Stimulated activated CD4-positive, alpha-beta T cell treated with anti-CD3 and anti-CD28 coated beads, Interleukin-4, amount 100 ng/mL, for 48 hours (primary cell): Measurements from ENCODE around the gene ANKS1B.

Experiments
- DNase-seq, 2 donors: peaks; one replicate each; pipeline ENCODE4 v3.0.0-alpha.2; 2020; ENCODE audit warnings: low read depth in 2 of 2

ANKS1B gene

DNA sequence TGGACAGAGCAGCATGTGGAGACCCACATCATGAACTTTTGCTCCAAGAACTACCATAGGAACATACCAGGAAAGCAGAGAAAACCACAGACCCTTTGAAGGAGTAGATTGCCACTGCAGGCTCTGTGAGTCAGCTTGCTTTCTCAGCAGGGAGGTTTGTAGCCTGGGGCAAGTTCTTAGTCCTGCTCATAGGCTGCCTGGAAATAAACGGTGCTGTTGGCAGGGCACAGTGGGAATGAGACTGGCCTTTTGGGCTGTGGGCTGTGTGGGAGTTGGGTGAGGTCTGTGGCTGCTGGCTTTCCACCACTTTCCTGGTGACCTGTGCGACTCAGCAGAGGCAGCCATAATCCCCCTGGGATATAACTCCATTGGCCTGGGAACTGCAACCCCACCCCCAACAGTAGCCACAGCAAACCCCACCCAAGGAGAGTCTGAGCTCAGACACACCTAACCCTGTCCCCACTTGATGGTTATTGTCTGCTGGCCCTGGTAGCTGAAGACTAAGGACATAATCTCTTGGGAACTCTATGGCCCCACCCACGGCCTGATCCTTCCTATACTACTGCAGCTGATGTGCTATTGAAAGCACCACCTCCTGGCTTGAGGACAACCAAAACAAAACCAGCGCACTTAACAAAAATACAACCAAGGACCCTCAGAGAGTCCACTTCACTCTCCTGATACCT lies 529.2 kb downstream of the ANKS1B start:
- no peak for DNase-seq

DNA sequence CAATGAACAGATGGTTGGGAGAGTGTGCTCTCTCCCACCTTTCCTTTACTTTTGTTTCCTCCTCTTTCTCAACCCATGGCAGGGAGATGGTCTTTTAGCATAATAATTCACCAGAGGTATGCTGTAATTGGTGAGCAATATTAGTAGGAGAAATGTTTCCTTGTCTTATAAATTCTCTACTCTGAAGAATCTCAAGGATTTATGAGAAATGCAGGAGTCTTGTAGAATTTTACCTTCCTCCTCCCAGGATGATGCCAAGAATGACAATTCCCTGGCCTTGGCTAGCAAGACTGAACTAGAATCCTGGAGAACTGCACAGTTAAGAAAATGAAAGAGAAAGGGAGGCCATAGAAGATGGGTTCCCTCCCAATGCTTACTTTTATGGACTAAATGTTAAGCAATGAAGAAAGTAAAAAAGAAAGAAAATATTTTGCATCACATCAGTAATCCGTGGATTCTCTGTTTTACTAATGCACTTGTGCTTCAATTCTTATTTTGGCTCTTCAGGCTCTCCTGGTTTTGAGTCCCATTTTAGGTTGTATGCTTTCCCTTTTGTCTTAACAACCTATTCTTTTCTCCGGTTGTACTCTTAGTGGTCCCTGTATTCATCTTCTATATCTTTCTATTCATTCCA lies 530.1 kb downstream of the ANKS1B start:
- DNase-seq = no peak

DNA sequence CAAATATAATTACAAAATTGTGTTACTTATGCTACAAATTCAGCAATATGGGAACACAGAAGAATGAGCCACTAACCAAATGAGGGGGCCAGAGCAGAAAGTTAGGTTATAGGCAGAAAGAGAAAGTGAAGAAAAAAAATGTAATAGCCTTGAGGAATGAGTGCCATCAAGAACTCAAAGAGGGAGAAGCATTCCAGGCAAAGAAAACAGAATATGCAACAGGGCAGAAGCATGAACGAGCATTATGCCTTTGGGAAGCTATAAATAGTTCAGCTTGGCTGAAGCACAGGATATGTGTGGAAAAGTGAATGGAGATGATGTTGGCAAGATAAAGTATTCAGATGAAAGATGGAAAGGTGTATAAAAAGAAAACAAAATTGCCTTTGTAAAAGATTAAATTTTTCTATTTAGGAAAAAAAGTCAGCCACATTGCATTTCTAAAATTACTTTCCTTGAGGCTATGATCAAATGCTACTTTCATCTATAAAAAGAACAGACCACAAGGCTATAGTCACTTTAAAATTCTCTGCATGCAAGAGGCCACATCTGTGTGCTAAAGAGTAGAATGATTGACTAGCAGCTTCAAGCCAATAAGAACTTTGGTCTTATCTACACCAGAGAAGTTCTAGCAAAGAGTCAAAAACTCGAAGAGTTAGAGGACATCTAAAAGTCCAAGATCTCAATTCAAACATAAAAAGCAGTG lies 530.7 kb downstream of the ANKS1B start:
- DNase-seq = no peak

DNA sequence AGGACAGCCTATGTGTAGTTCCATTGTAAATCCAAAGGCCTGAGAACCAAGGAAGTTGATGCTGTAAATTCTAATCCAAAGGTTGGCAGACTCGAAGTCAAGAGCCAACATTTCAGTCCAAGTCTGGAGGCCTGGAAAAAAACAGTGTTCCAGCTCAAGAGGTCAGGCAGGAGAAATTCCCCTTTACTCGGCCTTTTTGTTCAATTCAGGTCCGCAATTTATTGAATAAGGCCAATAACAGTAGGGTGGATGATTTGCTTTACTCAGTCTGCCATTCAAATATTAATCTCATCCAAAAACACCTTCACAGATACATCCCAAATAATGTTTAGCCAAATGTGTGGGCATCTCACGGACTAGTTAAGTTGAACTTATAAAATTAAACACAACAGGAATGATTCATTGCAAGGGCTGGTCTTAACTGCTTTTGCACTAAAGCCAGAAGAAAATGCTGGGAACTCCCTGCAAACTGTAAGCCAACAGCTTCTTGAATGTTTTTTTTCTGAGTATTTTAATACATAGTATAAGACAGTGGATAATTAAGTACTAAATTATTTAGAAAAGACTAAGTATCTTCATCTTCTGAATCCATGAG lies 534.6 kb downstream of the ANKS1B start:
- no peak for DNase-seq

DNA sequence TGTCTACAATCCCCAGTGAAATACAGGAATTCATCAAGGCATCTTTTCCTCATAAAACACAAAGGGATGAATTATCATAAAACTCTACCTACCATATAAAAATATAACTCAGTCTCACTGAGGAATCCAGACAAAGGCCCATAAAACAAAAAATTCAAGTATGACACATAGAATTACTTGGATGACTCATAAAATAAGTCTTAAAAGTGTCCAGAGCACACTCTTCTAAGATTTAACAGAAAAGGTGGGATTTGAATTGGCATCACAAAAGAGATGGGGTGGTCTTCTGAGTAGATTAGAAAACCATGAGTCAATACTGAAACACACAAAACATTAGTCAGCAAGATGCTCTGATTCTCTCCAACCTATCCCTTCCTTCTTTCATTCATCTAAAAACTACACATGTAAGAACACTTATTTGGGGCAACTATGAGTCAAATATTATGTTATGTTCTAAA lies 539.8 kb downstream of the ANKS1B start:
- DNase-seq = no peak

DNA sequence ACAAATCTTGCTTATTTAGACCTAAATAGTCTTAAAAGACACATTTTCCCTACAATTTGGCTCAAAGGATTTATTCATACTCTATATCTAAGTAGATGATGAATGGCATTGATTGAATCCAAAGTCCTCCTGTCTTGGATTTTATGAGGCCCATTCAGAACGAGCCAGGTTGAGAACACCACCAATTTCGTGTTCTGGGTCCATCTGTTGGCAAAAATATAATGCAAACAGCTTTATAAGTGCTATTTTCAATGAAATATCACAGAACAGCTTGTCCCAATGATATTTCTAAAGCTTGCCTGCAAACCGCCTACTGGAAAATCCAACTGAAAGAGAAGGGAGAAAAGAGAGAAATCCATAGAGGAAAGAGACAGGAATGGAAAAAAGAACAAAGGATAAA lies 542.0 kb downstream of the ANKS1B start:
- DNase-seq = no peak

DNA sequence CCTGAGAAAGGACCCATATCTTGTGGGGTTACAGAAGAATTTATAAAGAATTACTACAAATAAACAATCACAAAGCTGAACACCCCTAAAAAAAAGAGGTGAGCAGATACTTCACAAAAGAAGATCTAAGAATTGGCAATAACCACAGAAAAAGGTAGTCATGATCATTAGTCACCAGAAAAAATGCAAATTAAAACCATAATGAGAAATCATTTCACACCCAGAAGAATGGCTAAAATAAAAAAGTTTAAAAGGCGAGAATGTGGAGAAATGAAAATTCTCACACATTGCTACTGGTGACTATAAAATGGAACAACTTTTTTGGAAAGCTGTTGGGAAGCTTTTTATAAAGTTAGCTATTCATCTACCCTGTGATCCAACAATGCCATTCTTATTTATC lies 545.3 kb downstream of the ANKS1B start:
- DNase-seq = no peak

DNA sequence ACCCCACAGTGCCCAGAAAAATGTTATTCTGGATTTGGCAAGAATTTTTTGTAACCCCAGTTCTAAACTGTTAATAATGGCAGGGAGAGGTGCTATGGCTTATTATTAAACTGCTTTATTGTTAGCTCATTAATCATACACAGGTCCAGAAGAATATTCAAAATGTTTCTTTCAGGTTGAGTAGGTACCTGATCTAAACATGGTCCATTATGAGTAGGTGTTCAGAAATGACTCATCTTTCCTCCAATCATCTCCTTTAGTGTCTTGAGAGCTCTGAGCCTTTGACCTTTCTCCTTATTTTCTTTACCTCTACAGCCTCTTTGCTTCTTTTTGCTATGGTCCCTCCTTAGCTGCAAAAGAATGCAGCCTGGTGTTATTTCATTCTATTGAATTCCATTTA lies 548.2 kb downstream of the ANKS1B start:
- no peak for DNase-seq

DNA sequence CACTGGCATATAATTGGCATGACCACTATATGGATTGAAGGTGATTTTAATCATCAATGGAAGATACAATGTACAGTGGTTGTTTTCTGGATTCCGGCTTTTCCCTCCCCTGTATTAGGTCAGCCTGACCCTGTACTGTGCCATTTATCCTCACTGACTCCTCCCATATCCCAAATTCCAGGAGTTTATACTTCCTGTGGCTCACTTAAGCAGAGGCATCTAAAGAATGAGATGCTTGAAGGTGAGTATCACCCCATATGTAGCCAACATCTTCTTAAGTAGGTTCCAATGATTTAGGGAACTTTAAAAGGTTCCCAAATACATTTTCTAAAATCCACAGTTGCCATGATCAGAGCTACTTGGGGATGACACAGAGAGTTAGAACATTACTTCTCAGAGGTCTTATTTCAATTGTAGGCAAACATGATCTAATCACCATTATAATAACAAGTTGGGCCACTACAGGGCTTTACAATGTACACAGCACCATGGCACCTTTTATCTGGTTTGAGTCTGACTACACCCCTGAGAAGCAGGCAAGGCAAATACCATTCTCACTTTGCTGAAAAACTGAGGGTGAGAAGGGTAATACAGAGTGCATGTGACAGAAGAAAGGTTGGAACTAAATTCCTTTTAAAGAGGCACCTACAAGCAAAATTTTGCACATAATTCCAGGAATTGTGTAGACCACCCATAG lies 549.5 kb downstream of the ANKS1B start:
- DNase-seq = no peak

DNA sequence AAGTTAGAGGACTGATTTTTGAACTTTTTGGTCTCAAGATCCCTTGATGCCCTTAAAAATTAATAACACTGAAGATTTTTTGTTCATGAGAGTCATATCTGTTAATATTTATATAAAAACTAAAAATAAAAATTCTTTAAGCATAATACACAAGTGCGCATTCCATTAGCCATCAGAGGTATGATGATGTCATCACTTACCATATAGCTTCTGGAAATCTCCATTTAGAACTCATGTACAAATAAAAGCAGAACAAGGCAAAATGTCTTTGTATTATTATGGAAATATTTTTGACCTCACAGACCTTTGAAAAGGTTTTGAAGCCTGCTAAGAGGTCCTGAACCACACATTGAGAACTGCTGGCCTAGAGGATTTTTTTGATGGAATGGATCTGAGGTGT lies 551.6 kb downstream of the ANKS1B start:
- no peak for DNase-seq

DNA sequence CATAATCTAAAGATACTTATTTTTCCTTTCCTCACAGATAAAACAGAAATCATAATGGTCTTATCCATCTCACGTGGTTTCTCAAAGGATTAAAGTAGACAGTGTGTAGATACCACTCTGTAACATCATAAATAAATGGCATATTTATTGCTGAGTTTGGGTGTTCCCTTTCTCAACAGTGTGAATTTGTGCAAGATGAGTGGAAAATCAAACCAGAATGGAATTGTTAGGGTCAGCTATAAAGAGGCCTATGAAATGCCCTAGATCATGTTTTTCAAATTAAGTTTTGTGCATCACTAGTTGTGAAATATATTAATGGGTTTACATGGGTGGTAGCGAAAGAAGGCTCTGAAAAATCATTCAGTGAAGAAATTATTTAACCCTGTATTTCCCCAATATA lies 553.5 kb downstream of the ANKS1B start:
- no peak for DNase-seq

DNA sequence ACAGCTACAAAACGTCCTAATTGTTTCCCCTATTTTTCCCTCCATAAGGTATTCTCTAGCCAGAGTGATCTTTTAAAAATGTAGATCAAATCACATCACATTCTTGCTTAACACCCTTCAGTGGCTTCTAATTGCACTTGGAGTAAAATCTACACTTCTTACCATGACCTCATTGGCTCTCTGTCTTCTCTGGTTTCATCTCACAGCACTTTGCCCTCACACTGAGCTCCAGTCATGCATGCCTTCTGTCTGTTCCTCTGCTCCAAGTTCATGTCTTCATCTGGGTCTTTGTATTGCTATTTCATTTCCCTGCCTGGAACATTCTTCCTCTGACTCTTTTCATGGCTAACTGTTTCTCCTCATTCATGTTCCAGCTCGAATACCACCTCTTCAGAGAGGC lies 557.6 kb downstream of the ANKS1B start:
- no peak for DNase-seq

DNA sequence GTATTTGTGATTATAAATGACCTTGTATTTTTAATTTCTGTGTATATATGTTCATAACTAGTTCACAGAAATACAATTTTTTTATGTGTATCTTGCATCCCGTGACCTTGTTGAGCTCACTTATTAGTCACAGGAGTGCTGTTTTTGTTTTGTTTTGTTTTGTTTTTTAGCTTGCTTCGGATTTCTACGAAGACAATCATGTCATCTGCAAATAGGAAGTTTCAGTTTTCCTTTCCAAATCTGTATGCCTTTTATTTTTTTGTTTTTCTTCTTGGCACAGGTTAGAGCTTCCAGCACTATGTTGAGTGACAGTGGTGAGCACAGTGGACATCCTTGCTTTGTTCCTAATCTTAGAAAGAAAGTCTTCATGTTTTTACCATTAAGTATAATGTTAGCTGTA lies 566.4 kb downstream of the ANKS1B start:
- DNase-seq = no peak

DNA sequence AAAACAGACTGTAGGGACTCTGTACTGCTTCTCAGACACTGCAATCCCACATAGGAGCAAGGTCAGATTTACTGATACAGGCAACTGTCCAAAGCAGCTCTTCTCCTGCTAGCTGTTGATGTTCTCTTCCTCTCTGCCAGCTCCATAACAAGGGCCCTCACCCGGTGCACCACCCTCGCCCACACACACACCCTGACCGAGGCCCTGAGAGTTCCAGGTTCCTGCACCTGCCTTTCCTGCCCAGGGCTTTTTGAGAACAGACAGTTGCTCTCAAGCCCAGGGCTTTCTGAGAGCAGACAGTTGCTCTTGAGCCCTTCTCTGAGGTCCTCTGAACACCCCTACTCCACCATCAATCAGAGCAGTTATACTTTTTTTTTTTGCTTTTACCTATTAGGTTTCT lies 571.0 kb downstream of the ANKS1B start:
- DNase-seq = no peak

DNA sequence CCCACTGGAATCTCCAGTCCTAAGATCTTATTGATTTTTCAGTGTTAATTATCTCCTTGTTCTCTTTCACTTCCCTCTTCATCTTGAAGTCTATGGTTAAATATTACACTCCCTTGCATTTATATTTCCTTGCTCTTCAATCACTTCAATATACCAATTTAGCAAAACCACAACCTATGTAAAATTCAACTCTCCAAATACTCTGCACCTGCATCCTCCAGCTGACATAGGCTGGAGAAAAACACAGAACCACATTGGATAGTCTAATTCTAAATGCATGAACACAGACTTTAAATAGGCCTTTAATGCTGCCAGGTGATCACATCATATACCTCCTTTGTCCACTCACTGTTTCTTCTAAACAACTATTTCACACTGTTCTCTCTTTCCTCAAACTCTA lies 591.0 kb downstream of the ANKS1B start:
- DNase-seq = no peak

DNA sequence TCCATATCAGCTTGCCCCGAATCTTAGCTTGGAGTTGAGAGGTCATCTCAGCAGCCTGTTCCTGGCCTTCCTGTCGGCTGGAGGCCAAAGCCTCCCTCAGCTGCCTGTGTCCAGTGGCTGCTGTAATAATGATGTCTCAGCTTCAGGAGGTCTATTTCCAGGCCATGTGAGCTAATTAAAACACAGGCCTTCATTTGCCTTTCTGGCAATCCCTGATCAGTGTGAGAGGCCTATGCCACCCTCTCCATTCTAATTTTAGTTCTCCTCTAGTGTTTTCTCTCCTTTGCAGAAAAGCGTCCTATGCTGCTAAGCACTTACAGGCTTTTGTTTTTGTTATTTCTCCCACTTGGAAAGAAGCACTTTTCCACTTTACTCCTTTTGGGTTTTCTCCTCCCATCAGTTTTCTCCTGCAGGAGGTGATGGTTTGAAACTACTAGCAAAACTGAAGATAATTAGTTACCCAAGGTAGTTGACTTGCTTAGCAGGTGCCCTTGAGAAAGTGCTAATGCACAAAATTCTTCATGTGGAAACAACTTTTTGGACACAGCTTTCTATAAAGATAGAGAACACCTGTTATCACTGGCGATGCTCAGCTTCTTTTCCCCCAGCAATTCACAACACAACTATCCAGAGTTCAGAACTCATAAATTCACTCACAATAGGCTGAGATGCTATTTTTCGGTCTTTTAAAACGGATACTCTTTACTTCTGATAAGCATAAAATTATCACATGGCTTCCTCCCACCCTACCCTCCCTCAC lies 592.5 kb downstream of the ANKS1B start:
- no peak for DNase-seq

DNA sequence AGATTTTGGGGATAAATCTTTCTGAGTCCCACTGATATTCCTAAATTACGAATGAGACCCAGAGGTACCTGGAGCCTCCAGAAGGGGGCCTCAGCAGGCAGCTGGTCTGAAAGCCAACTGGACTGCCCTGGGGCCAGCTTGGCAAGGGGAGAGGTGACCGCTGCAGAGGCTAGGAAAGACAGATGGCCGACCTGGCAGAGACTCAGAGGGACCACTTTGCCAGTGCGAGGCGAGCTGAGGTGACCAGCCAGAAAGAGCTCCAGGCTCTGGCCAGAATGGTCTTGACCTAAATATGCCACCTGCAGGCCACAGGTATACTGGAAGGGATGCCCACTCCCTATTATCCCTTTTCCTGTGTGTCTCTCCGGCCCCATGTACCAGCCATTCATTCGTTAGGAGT lies 594.0 kb downstream of the ANKS1B start:
- no peak for DNase-seq

DNA sequence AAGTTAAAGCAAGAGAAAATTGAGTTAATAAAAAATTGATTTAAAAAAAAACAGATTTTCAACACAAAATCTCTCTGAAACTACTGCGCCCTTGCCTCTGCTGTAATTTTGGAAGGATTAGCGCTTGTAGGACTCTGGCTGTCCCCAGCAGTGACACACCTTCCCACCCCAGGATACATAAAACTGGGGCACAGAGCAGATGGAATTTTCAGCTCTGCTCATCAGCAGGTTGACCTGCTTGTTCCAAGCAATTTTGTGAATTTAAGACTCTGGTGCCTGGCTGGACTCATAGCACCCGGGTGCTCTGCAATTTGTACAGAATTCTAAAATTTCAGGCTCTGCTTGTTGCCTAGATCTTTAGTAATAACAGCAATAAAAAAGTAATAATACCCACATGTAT lies 595.0 kb downstream of the ANKS1B start:
- DNase-seq = no peak

DNA sequence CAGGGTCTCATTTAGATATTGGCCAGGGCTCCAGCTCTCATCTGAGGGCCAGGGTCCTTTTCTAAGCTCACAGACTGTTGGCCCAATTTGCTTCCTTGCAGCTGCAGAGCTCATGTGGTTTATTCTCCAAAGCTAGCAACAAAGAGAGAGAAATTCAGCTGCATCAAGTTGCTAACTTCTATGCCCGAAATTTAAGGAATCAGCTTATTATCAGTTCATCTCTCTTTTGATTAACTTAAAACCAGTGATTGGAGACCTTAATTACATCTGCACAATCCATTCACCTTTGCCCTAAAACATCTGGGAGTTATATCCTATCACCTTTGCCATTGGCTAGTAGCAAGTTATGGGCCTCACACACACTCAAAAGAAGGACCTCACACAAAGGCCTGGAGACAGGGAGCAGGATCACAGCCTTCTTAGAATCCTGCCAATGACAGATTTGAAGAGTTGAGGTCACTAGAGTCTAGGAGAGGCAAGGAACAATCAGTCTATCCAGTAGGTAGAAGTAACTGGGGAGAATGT lies 596.0 kb downstream of the ANKS1B start:
- no peak for DNase-seq

DNA sequence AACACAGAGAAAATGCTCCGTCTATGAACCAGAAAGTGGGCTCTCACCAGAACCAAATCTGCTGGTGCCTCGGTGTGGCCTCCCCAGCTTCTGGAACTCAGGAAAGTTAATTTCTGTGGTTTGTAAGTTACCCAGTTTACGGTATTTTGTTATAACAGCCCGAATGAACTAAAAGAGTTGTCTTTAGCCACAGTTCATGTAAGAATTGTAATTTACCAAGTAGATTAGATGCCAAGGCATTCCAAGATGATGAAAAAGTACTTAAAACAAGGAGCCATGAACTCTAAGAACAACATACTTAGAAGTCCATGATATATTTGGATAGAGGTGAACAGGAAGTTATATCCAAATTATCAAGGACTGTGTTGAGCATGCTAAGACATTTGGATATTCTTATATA lies 597.1 kb downstream of the ANKS1B start:
- DNase-seq = no peak

DNA sequence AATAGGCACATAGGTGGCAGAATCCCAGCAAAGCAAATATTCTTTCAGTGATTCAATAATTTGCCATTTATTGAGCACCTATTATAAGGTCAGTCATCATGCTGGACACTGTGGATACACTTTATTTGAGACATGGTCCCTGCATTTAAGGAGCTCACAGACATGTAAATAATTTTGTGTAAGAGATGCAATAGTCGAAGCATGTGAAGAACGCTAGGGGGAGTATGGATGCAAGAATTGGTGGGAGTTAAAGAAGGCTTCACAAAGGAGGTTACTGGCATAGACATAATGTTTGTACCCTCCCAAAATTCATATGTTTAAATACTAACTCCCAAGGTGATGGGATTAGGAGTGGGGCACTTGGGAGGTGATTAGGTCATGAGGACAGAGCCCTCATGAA lies 597.8 kb downstream of the ANKS1B start:
- no peak for DNase-seq
